ENCODE data around the gene PPP1R8. TPM values are rescaled to one million over a fixed set of nuclear protein-coding genes. Genes with fewer than 3 reads are reported as not detected.

Gene PPP1R8
- total RNA-seq, 1 experiment from 2014 or later, result 38.4 TPM

DNA sequence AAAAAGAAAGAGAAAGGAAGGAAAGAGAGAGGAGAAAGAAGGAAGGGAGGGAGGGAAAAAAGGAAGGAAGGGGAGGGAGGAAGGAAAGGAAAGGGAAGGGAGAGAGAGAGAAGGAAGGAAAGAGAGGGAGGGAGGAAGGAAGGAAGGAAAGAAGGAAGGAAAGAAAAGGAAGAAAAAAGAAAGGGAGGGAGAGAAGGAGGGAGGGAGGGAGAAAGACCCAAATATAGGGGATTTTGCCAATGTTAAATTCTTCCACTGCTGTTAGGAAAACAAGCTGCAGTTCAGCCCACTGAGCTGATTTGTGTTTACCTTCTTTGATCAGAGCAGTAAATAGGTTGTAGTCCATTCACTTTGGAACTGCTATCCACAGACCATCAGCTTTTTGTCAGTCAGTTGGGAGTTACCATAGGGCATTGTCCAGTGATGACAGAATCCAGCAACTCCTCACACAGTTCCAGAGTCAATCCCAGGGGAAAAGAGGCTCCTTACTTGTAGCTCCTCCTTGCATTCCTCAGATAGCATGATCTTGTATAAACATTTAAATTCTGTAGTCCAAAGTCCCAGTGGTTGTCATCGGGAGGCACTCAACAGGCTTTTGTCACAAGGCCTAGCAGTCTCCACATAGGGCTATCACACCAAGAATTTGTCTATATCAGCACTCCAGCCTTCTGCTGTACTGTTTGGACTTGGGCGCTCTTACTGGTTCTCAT, 13.5 kb upstream of the PPP1R8 start:
- ChIA-PET POLR2A (ENCODE audit: unreplicated experiment) (no interaction called here), CTCF (no interaction called here)
- no peaks in the 10 kb centered on the region for H3K36me3 ChIP-seq (ENCODE audit: low read depth)
- BruUV-seq (replicated peaks), result no TSS peak
- no peaks in the 10 kb centered on the region for H3K9me2 ChIP-seq (ENCODE audit: insufficient read depth)
- H3K27me3 ChIP-seq (ENCODE audit: insufficient read depth, low read depth), result no peaks in the 10 kb centered on the region
- intact Hi-C loops (cut with micrococcal nuclease; ENCODE audit: unreplicated experiment), result no loop called here
- no peaks in the 10 kb centered on the region for H4K20me1 ChIP-seq (ENCODE audit: insufficient read depth)
- H2AFZ ChIP-seq, result no peak overlapping the region
- no peak for DNase-seq
- H3F3A ChIP-seq (ENCODE audit: insufficient read depth, low read depth), result no peaks in the 10 kb centered on the region
- H3K79me2 ChIP-seq (ENCODE audit: low read depth), result no peaks in the 10 kb centered on the region
- no peak overlapping the region for H3K27ac ChIP-seq
- no peak overlapping the region for H3K4me3 ChIP-seq
- H3K4me2 ChIP-seq, result no peak overlapping the region
- no peaks in the 10 kb centered on the region for H3K4me1 ChIP-seq (replicated peaks; ENCODE audit: insufficient read depth)
- TF ChIP-seq, protein P1, sequence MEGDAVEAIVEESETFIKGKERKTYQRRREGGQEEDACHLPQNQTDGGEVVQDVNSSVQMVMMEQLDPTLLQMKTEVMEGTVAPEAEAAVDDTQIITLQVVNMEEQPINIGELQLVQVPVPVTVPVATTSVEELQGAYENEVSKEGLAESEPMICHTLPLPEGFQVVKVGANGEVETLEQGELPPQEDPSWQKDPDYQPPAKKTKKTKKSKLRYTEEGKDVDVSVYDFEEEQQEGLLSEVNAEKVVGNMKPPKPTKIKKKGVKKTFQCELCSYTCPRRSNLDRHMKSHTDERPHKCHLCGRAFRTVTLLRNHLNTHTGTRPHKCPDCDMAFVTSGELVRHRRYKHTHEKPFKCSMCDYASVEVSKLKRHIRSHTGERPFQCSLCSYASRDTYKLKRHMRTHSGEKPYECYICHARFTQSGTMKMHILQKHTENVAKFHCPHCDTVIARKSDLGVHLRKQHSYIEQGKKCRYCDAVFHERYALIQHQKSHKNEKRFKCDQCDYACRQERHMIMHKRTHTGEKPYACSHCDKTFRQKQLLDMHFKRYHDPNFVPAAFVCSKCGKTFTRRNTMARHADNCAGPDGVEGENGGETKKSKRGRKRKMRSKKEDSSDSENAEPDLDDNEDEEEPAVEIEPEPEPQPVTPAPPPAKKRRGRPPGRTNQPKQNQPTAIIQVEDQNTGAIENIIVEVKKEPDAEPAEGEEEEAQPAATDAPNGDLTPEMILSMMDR (conservative IDR thresholded peaks at IDR 0.05), result no peak
- TF ChIP-seq EZH2 (IDR thresholded peaks at IDR 0.05; ENCODE audit: low read depth), result no peak
- H3K9me3 ChIP-seq (ENCODE audit: insufficient read depth, low read depth), result no peaks in the 10 kb centered on the region

DNA sequence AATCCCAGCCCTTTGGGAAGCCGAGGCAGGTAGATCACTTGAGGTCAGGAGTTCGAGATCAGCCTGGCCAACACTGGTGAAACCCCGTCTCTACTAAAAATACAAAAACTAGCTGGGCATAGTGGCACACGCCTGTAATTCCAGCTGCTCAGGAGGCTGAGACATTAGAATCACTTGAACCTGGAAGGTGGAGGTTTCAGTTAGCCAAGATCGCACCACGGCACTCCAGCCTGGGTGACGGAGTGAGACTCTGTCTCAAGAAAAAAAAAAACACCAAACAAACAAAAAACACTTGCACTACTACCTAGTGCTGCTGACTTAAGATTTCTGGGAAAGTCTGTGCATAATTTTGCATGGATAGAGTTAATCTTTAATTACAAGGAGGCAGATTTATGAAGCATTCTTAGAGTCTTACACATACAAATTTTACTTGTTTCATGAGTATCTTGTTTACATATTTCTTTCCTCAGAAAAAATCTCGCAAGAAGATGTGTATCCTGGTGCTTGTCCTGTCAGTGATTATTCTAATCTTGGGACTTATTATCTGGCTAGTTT, 8.7 kb upstream of the PPP1R8 start:
- Histone ChIP-seq H3K4me2 (no peak overlapping the region), H3K27ac (no peak overlapping the region)
- intact Hi-C loops (cut with micrococcal nuclease; ENCODE audit: unreplicated experiment), result no loop called here

DNA sequence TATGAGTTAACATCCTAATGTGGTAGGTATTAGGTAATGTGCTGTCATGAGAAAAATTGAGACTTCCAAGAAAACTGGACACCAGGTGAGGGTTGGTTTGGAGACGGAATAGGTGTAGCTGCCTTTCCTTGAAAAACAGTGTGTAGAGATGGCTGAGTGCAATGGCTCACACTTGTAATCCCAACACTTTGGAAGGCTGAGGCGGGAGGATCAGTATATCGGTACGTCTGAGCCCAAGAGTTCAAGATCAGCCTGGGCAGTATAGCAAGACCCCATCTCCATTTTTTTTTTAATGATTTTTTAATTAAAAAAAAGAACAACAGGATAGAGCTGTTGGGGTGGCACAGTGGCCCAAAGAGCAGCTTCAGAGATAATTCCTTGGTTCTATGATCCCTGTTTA, 6.8 kb upstream of the PPP1R8 start:
- Histone ChIP-seq H3K4me2 (no peak overlapping the region), H3K27ac (no peak overlapping the region), H3F3A (ENCODE audit: insufficient read depth, low read depth) (no peaks in the 10 kb centered on the region), H3K4me3 (no peak overlapping the region), H3K9me2 (ENCODE audit: insufficient read depth) (no peaks in the 10 kb centered on the region), H3K36me3 (ENCODE audit: low read depth) (no peaks in the 10 kb centered on the region), H4K20me1 (ENCODE audit: insufficient read depth) (no peaks in the 10 kb centered on the region), H3K27me3 (ENCODE audit: insufficient read depth, low read depth) (no peaks in the 10 kb centered on the region), H3K79me2 (ENCODE audit: low read depth) (no peaks in the 10 kb centered on the region), H3K4me1 (replicated peaks; ENCODE audit: insufficient read depth) (no peaks in the 10 kb centered on the region), H2AFZ (no peak overlapping the region), H3K9me3 (ENCODE audit: insufficient read depth, low read depth) (no peaks in the 10 kb centered on the region)
- ChIA-PET CTCF (no interaction called here), POLR2A (ENCODE audit: unreplicated experiment) (no interaction called here)
- intact Hi-C loops (cut with micrococcal nuclease; ENCODE audit: unreplicated experiment), result no loop called here
- TF ChIP-seq, protein P1 (conservative IDR thresholded peaks at IDR 0.05), result no peak
- TF ChIP-seq EZH2 (IDR thresholded peaks at IDR 0.05; ENCODE audit: low read depth), result no peak
- BruUV-seq (replicated peaks), result no TSS peak
- DNase-seq, result no peak

More for the DNA sequence above, 8.7 kb upstream of the PPP1R8 start:
- Histone ChIP-seq H3K79me2 (ENCODE audit: low read depth) (no peaks in the 10 kb centered on the region), H3K9me3 (ENCODE audit: insufficient read depth, low read depth) (no peaks in the 10 kb centered on the region), H3F3A (ENCODE audit: insufficient read depth, low read depth) (no peaks in the 10 kb centered on the region), H3K4me3 (no peak overlapping the region), H4K20me1 (ENCODE audit: insufficient read depth) (no peaks in the 10 kb centered on the region), H3K9me2 (ENCODE audit: insufficient read depth) (no peaks in the 10 kb centered on the region), H2AFZ (no peak overlapping the region), H3K36me3 (ENCODE audit: low read depth) (no peaks in the 10 kb centered on the region), H3K4me1 (replicated peaks; ENCODE audit: insufficient read depth) (no peaks in the 10 kb centered on the region), H3K27me3 (ENCODE audit: insufficient read depth, low read depth) (no peaks in the 10 kb centered on the region)
- DNase-seq, result no peak
- POLR2A ChIA-PET (ENCODE audit: unreplicated experiment), result no interaction called here
- no TSS peak for BruUV-seq (replicated peaks)
- CTCF ChIA-PET, result no interaction called here
- TF ChIP-seq, protein P1 (conservative IDR thresholded peaks at IDR 0.05), result no peak
- TF ChIP-seq EZH2 (IDR thresholded peaks at IDR 0.05; ENCODE audit: low read depth), result no peak
